Trophoblast cell (in vitro differentiated cells and primary cell): ENCODE data around the gene SYTL2.

Experiments
- DNase-seq, 2 donors: peaks; one replicate each; pipeline ENCODE4 v3.0.0-alpha.2; 2016
- H2AFZ ChIP-seq: 2 replicates; pipeline ENCODE4 v1.6.1; 2013; ENCODE audit warnings: low read length, moderate library complexity, mild to moderate bottlenecking; ENCODE audit not compliant: insufficient read depth, poor library complexity
- H2AK5ac ChIP-seq: 2 replicates; pipeline ENCODE4 v1.6.1; 2013; ENCODE audit warnings: mild to moderate bottlenecking, low read length
- H2BK120ac ChIP-seq: 2 replicates; pipeline ENCODE4 v1.6.1; 2013; ENCODE audit warnings: low read length, mild to moderate bottlenecking, moderate library complexity; ENCODE audit not compliant: insufficient read depth, poor library complexity
- H2BK12ac ChIP-seq: 2 replicates; pipeline ENCODE4 v1.6.1; 2013; ENCODE audit warnings: mild to moderate bottlenecking, low read length, moderate library complexity
- H2BK5ac ChIP-seq: 2 replicates; pipeline ENCODE4 v1.6.1; 2013; ENCODE audit warnings: low read length, low read depth, moderate library complexity, mild to moderate bottlenecking; ENCODE audit not compliant: poor library complexity
- H3K14ac ChIP-seq: 2 replicates; pipeline ENCODE4 v1.6.1; 2013; ENCODE audit warnings: mild to moderate bottlenecking, low read length
- H3K18ac ChIP-seq: 2 replicates; pipeline ENCODE4 v1.6.1; 2013; ENCODE audit warnings: mild to moderate bottlenecking, low read length
- H3K23ac ChIP-seq: 2 replicates; pipeline ENCODE4 v1.6.1; 2013; ENCODE audit warnings: low read length
- H3K27ac ChIP-seq: 2 replicates; pipeline ENCODE4 v1.5.1; 2013; ENCODE audit warnings: low read depth, mild to moderate bottlenecking, inconsistent platforms, low read length, moderate library complexity
- H3K27me3 ChIP-seq: 2 replicates; pipeline ENCODE4 v1.6.1; 2013; ENCODE audit warnings: inconsistent platforms, mild to moderate bottlenecking, low read length, moderate library complexity; ENCODE audit not compliant: insufficient read depth
- H3K36me3 ChIP-seq, 2 experiments: 1 replicate in 1 of 2; 2 replicates in 1 of 2; pipeline ENCODE4 v1.6.1; 2013; ENCODE audit warnings: low read length in 2 of 2, mild to moderate bottlenecking in 2 of 2, moderate library complexity in 1 of 2; ENCODE audit not compliant: insufficient read depth in 2 of 2, control insufficient read depth in 1 of 2
- H3K4ac ChIP-seq: 2 replicates; pipeline ENCODE4 v1.6.1; 2013; ENCODE audit warnings: low read depth, mild to moderate bottlenecking, low read length, moderate library complexity
- H3K4me1 ChIP-seq, 2 experiments: 1 replicate in 1 of 2; 2 replicates in 1 of 2; pipeline ENCODE4 v1.6.1; 2013; ENCODE audit warnings: low read length in 2 of 2, mild to moderate bottlenecking in 2 of 2, moderate library complexity in 1 of 2; ENCODE audit not compliant: insufficient read depth in 2 of 2, control insufficient read depth in 1 of 2
- H3K4me2 ChIP-seq: 2 replicates; pipeline ENCODE4 v1.6.1; 2013; ENCODE audit warnings: inconsistent platforms, mild to moderate bottlenecking, low read length, moderate library complexity
- H3K4me3 ChIP-seq: 2 replicates; pipeline ENCODE4 v1.5.1; 2013; ENCODE audit warnings: mild to moderate bottlenecking, low read depth, low read length, inconsistent platforms
- H3K79me1 ChIP-seq: one replicate; pipeline ENCODE4 v1.6.1; 2013; ENCODE audit warnings: low read length
- H3K79me2 ChIP-seq: 2 replicates; pipeline ENCODE4 v1.6.1; 2013; ENCODE audit warnings: low read length, mild to moderate bottlenecking; ENCODE audit not compliant: control insufficient read depth, insufficient read depth, poor library complexity
- H3K9ac ChIP-seq: 2 replicates; pipeline ENCODE4 v1.6.1; 2013; ENCODE audit warnings: mild to moderate bottlenecking, low read length
- H3K9me3 ChIP-seq: 2 replicates; pipeline ENCODE4 v1.6.1; 2013; ENCODE audit warnings: low read depth, mild to moderate bottlenecking, control low read depth, inconsistent platforms, low read length; ENCODE audit not compliant: insufficient read depth
- H4K12ac ChIP-seq: 2 replicates; pipeline ENCODE4 v1.6.1; 2013; ENCODE audit warnings: low read depth, mild to moderate bottlenecking, low read length, moderate library complexity
- H4K8ac ChIP-seq: 2 replicates; pipeline ENCODE4 v1.6.1; 2013; ENCODE audit warnings: low read depth, mild to moderate bottlenecking, low read length, moderate library complexity
- H4K91ac ChIP-seq: one replicate; pipeline ENCODE4 v1.6.1; 2013; ENCODE audit warnings: low read depth, mild to moderate bottlenecking, low read length, moderate library complexity
- whole genome bisulfite sequencing: extraction: QIAGEN DNeasy Blood & Tissue Kit; methylation state at CpG from one replicate; pipeline ENCODE4 v1.1.7; 2013; ENCODE audit warnings: missing lambda C conversion rate; ENCODE audit not compliant: insufficient read length, insufficient coverage; ENCODE audit errors: extremely low coverage; 5-methylcytosine and 5-hydroxymethylcytosine counted together

SYTL2 gene

GRCh38 chr11:85709941-85710702 lies 100.8 kb downstream of the SYTL2 start:
- H3K18ac ChIP-seq: no peak overlapping the region

DNA sequence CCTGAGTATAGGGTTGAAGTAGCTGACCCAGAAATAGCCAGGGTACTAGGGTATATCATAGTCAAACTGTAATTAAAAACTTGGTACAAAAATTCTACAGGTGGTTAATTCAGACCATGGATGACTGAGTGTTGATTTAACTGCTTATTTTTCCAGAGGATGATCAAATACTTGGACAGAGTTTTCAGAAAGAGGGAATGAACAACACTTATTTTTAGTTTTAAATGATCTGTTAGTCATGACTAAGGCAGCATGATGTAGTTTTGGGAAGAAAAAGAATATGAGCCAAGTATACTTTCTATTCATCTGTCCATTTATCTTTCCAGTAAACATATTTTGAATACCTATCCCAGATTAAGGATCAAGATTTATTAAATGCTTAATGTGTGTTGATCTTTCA lies 105.1 kb downstream of the SYTL2 start:
- no peak overlapping the region for H3K9ac ChIP-seq
- H2BK12ac ChIP-seq: no peak overlapping the region
- no peak overlapping the region for H2BK5ac ChIP-seq
- no peak overlapping the region for H3K4me2 ChIP-seq
- H3K4me1 ChIP-seq: no peaks in the 10 kb centered on the region
- no peaks in the 10 kb centered on the region for H3K27me3 ChIP-seq
- no peak overlapping the region for H3K14ac ChIP-seq
- no peaks in the 10 kb centered on the region for H3K36me3 ChIP-seq
- no peak overlapping the region for H2AFZ ChIP-seq
- no peak overlapping the region for H4K12ac ChIP-seq
- no peak overlapping the region for H3K4ac ChIP-seq
- H3K18ac ChIP-seq: no peak overlapping the region
- no peak overlapping the region for H3K4me3 ChIP-seq
- H4K8ac ChIP-seq: no peak overlapping the region
- H3K79me2 ChIP-seq: no peaks in the 10 kb centered on the region
- H4K91ac ChIP-seq: no peak overlapping the region
- H2BK120ac ChIP-seq: no peak overlapping the region
- no peak overlapping the region for H3K27ac ChIP-seq
- H3K23ac ChIP-seq: no peak overlapping the region
- no peaks in the 10 kb centered on the region for H3K9me3 ChIP-seq
- DNase-seq: no peak
- H2AK5ac ChIP-seq: no peak overlapping the region
- no peaks in the 10 kb centered on the region for H3K79me1 ChIP-seq

More at GRCh38 chr11:85709941-85710702, 100.8 kb downstream of the SYTL2 start:
- H3K27me3 ChIP-seq: no peaks in the 10 kb centered on the region
- H2AFZ ChIP-seq: no peak overlapping the region
- no peak overlapping the region for H4K91ac ChIP-seq
- H3K36me3 ChIP-seq: no peaks in the 10 kb centered on the region
- H3K4me1 ChIP-seq: no peaks in the 10 kb centered on the region
- no peak overlapping the region for H3K23ac ChIP-seq
- H3K4me3 ChIP-seq: no peak overlapping the region
- no peak overlapping the region for H4K8ac ChIP-seq
- no peak overlapping the region for H4K12ac ChIP-seq
- no peak overlapping the region for H2BK120ac ChIP-seq
- no peak overlapping the region for H2BK12ac ChIP-seq
- H3K27ac ChIP-seq: no peak overlapping the region
- no peak overlapping the region for H3K14ac ChIP-seq
- H2BK5ac ChIP-seq: no peak overlapping the region
- no peak for DNase-seq
- no peaks in the 10 kb centered on the region for H3K9me3 ChIP-seq
- no peak overlapping the region for H3K4ac ChIP-seq
- no CpG with 5 or more reads among the region's 5 CpGs for WGBS
- H3K9ac ChIP-seq: no peak overlapping the region
- H3K4me2 ChIP-seq: no peak overlapping the region
- no peaks in the 10 kb centered on the region for H3K79me1 ChIP-seq
- no peak overlapping the region for H2AK5ac ChIP-seq
- no peaks in the 10 kb centered on the region for H3K79me2 ChIP-seq

GRCh38 chr11:85704967-85705366 lies 106.0 kb downstream of the SYTL2 start:
- H3K4ac ChIP-seq: no peak overlapping the region
- no peak overlapping the region for H4K8ac ChIP-seq
- no peak for DNase-seq
- H3K4me2 ChIP-seq: no peak overlapping the region
- H3K9ac ChIP-seq: no peak overlapping the region
- H3K23ac ChIP-seq: no peak overlapping the region
- H2BK120ac ChIP-seq: no peak overlapping the region
- H3K4me3 ChIP-seq: no peak overlapping the region
- H3K79me1 ChIP-seq: no peaks in the 10 kb centered on the region
- no CpG with 5 or more reads among the region's 3 CpGs for WGBS
- H3K9me3 ChIP-seq: no peaks in the 10 kb centered on the region
- H4K12ac ChIP-seq: no peak overlapping the region
- H3K18ac ChIP-seq: no peak overlapping the region
- H4K91ac ChIP-seq: no peak overlapping the region
- H3K79me2 ChIP-seq: no peaks in the 10 kb centered on the region
- H2AK5ac ChIP-seq: no peak overlapping the region
- H3K4me1 ChIP-seq: no peaks in the 10 kb centered on the region
- H3K27ac ChIP-seq: no peak overlapping the region
- H2BK5ac ChIP-seq: no peak overlapping the region
- no peak overlapping the region for H2BK12ac ChIP-seq
- no peaks in the 10 kb centered on the region for H3K36me3 ChIP-seq
- no peak overlapping the region for H2AFZ ChIP-seq
- H3K14ac ChIP-seq: no peak overlapping the region
- no peaks in the 10 kb centered on the region for H3K27me3 ChIP-seq

DNA sequence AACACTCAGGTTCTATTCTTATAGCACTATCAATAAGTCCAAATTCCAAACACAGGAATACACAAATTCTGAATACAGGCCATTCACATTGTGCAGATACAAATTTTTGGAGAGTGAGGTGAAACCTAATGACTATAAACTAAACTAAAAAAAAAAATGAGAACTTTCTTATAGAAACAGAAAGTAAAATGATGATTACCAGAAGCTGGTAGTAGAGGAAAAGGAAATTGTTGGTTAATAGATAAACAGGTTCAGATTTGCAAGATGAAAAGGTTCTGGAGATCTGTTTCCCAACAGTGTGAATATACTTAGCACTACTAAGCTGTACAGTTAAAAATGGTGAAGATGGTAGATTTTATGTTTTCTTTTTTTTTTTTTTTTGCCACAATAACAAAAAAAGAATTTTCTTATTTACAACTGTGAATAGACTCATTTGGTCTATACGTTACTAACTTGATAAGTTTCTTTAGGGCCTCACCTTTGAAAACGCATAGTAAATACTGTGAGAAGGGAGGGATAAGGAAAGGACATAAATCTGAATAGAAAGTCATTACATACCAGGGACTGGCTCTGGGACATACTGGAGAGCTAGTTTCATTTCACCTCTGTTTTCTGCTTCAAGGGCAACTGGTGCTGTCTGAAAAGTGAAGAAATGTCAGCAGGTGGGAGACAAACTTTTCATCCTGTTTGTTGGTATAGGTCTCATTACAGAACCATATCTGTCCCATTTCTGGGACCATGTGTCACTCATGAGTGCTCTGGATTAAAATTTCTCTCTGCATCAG lies 110.8 kb downstream of the SYTL2 start:
- H4K91ac ChIP-seq: no peak overlapping the region
- no peak overlapping the region for H2BK5ac ChIP-seq
- no peak overlapping the region for H3K4me3 ChIP-seq
- H2BK120ac ChIP-seq: no peak overlapping the region
- WGBS: no CpG with 5 or more reads among the region's 2 CpGs
- no peak overlapping the region for H3K4ac ChIP-seq
- no peaks in the 10 kb centered on the region for H3K27me3 ChIP-seq
- no peaks in the 10 kb centered on the region for H3K4me1 ChIP-seq
- no peaks in the 10 kb centered on the region for H3K79me1 ChIP-seq
- H3K36me3 ChIP-seq: no peaks in the 10 kb centered on the region
- no peak overlapping the region for H3K9ac ChIP-seq
- H3K18ac ChIP-seq: no peak overlapping the region
- no peak overlapping the region for H3K23ac ChIP-seq
- H4K8ac ChIP-seq: no peak overlapping the region
- H2AK5ac ChIP-seq: no peak overlapping the region
- H3K9me3 ChIP-seq: no peaks in the 10 kb centered on the region
- H2BK12ac ChIP-seq: no peak overlapping the region
- H2AFZ ChIP-seq: no peak overlapping the region
- no peaks in the 10 kb centered on the region for H3K79me2 ChIP-seq
- H3K14ac ChIP-seq: no peak overlapping the region
- no peak overlapping the region for H4K12ac ChIP-seq
- no peak overlapping the region for H3K4me2 ChIP-seq
- DNase-seq: no peak
- H3K27ac ChIP-seq: no peak overlapping the region
